H9 (cell line): ENCODE results near the gene YIPF3. TPM values are rescaled to one million over a fixed set of nuclear protein-coding genes. Genes with fewer than 3 reads are reported as not detected.

Experiments
- DNase-seq: peaks from one replicate; pipeline ENCODE4 v3.0.0-alpha.2; 2017
- H2AFZ ChIP-seq: one replicate; pipeline ENCODE4 v1.6.1; 2013; ENCODE audit warnings: mild to moderate bottlenecking, low read length, control low read depth, moderate library complexity
- H2AK5ac ChIP-seq: 2 replicates; pipeline ENCODE4 v1.6.1; 2013; ENCODE audit warnings: low read length, control low read depth, mixed read lengths; ENCODE audit not compliant: insufficient read length
- H2BK120ac ChIP-seq: one replicate; pipeline ENCODE4 v1.6.1; 2013; ENCODE audit warnings: low read depth, mild to moderate bottlenecking, low read length, control low read depth, inconsistent platforms; ENCODE audit not compliant: poor library complexity, severe bottlenecking
- H2BK12ac ChIP-seq: 2 replicates; pipeline ENCODE4 v1.6.1; 2013; ENCODE audit warnings: low read length, control low read depth, mixed read lengths, low read depth; ENCODE audit not compliant: insufficient read length
- H2BK15ac ChIP-seq: 2 replicates; pipeline ENCODE4 v1.6.1; 2013; ENCODE audit warnings: low read depth, low read length, control low read depth
- H2BK20ac ChIP-seq: one replicate; pipeline ENCODE4 v1.6.1; 2013; ENCODE audit warnings: low read depth, mild to moderate bottlenecking, low read length, control low read depth, inconsistent platforms; ENCODE audit not compliant: poor library complexity, severe bottlenecking
- H2BK5ac ChIP-seq: 2 replicates; pipeline ENCODE4 v1.6.1; 2013; ENCODE audit warnings: low read length, control low read depth, mixed read lengths; ENCODE audit not compliant: insufficient read length
- H3K14ac ChIP-seq: 2 replicates; pipeline ENCODE4 v1.6.1; 2013; ENCODE audit warnings: low read length, control low read depth; ENCODE audit not compliant: insufficient read depth
- H3K18ac ChIP-seq: 2 replicates; pipeline ENCODE4 v1.6.1; 2013; ENCODE audit warnings: low read depth, mild to moderate bottlenecking, mixed read lengths, low read length, control low read depth; ENCODE audit not compliant: insufficient read length
- H3K23ac ChIP-seq: 2 replicates; pipeline ENCODE4 v1.6.1; 2013; ENCODE audit warnings: low read length, control low read depth, mixed read lengths, low read depth; ENCODE audit not compliant: insufficient read length
- H3K23me2 ChIP-seq: 2 replicates; pipeline ENCODE4 v1.6.1; 2013; ENCODE audit warnings: low read depth, mild to moderate bottlenecking, mixed read lengths, low read length, control low read depth; ENCODE audit not compliant: insufficient read length, poor library complexity, severe bottlenecking
- H3K27ac ChIP-seq: 2 replicates; pipeline ENCODE4 v1.5.1; 2013; ENCODE audit warnings: low read length, control low read depth, mixed read lengths, low read depth; ENCODE audit not compliant: insufficient read length
- H3K27me3 ChIP-seq: 2 replicates; pipeline ENCODE4 v1.6.1; 2013; ENCODE audit warnings: low read length, control low read depth, inconsistent platforms; ENCODE audit not compliant: insufficient read depth
- H3K4ac ChIP-seq: 2 replicates; pipeline ENCODE4 v1.6.1; 2013; ENCODE audit warnings: low read depth, mild to moderate bottlenecking, control low read depth, inconsistent platforms, low read length, moderate library complexity
- H3K4me1 ChIP-seq: 2 replicates; pipeline ENCODE4 v1.6.1; 2013; ENCODE audit warnings: low read length, control low read depth, inconsistent platforms; ENCODE audit not compliant: insufficient read depth
- H3K4me2 ChIP-seq: 2 replicates; pipeline ENCODE4 v1.6.1; 2013; ENCODE audit warnings: low read length, control low read depth, mixed read lengths; ENCODE audit not compliant: insufficient read length, insufficient read depth
- H3K56ac ChIP-seq: 2 replicates; pipeline ENCODE4 v1.6.1; 2013; ENCODE audit warnings: low read depth, mild to moderate bottlenecking, mixed read lengths, low read length, control low read depth; ENCODE audit not compliant: insufficient read length
- H3K79me1 ChIP-seq: 2 replicates; pipeline ENCODE4 v1.6.1; 2013; ENCODE audit warnings: low read depth, mild to moderate bottlenecking, moderate library complexity, low read length, control low read depth, inconsistent platforms; ENCODE audit not compliant: insufficient read depth, poor library complexity, severe bottlenecking
- H3K79me2 ChIP-seq: 2 replicates; pipeline ENCODE4 v1.6.1; 2013; ENCODE audit warnings: low read length, control low read depth, inconsistent platforms; ENCODE audit not compliant: insufficient read depth
- H3K9ac ChIP-seq: 2 replicates; pipeline ENCODE4 v1.6.1; 2013; ENCODE audit warnings: low read length, control low read depth, mixed read lengths; ENCODE audit not compliant: insufficient read length; ENCODE audit errors: extremely low read depth
- H3K9me3 ChIP-seq: one replicate; pipeline ENCODE4 v1.6.1; 2013; ENCODE audit warnings: low read depth, low read length, inconsistent platforms; ENCODE audit not compliant: control insufficient read depth
- H3T11ph ChIP-seq: one replicate; pipeline ENCODE4 v1.6.1; 2013; ENCODE audit warnings: mild to moderate bottlenecking, low read length, control low read depth, inconsistent platforms
- H4K20me1 ChIP-seq: one replicate; pipeline ENCODE4 v1.6.1; 2013; ENCODE audit not compliant: control insufficient read depth, insufficient read length, insufficient read depth
- H4K5ac ChIP-seq: 2 replicates; pipeline ENCODE4 v1.6.1; 2013; ENCODE audit warnings: low read depth, mild to moderate bottlenecking, mixed read lengths, low read length, control low read depth; ENCODE audit not compliant: insufficient read length
- H4K8ac ChIP-seq: replicated peaks from 2 replicates; pipeline ENCODE4 v1.6.1; 2013; ENCODE audit warnings: low read length, control low read depth, mixed read lengths, low read depth; ENCODE audit not compliant: insufficient read length
- H4K91ac ChIP-seq: 2 replicates; pipeline ENCODE4 v1.6.1; 2013; ENCODE audit warnings: low read depth, mild to moderate bottlenecking, moderate library complexity, mixed read lengths, low read length, control low read depth; ENCODE audit not compliant: insufficient read length
- H3K27ac Mint-ChIP-seq, 3 experiments: 2 replicates in 2 of 3; 3 replicates in 1 of 3; pipeline ENCODE4 v1.8.0; 2020 to 2021; ENCODE audit warnings: mixed read lengths in 3 of 3, mild to moderate bottlenecking in 1 of 3, moderate library complexity in 1 of 3
- H3K27me3 Mint-ChIP-seq: 2 replicates; pipeline ENCODE4 v1.8.0; 2021; ENCODE audit warnings: low read depth, mild to moderate bottlenecking, moderate library complexity, mixed read lengths
- H3K36me3 Mint-ChIP-seq, 3 experiments: 2 replicates in 2 of 3; 3 replicates in 1 of 3; pipeline ENCODE4 v1.8.0; 2020 to 2021; ENCODE audit warnings: low read depth in 3 of 3, mixed read lengths in 3 of 3; ENCODE audit not compliant: insufficient read depth in 1 of 3
- H3K4me1 Mint-ChIP-seq, 2 experiments: 2 replicates each; pipeline ENCODE4 v1.8.0; 2020; ENCODE audit warnings: mixed read lengths in 2 of 2
- H3K4me3 Mint-ChIP-seq, 2 experiments: 2 replicates in 1 of 2; 3 replicates in 1 of 2; pipeline ENCODE4 v1.8.0; 2020 to 2021; ENCODE audit warnings: mild to moderate bottlenecking in 2 of 2, mixed read lengths in 2 of 2, moderate library complexity in 1 of 2
- H3K9me3 Mint-ChIP-seq, 2 experiments: 2 replicates in 1 of 2; 3 replicates in 1 of 2; pipeline ENCODE4 v1.8.0; 2020; ENCODE audit warnings: mild to moderate bottlenecking in 2 of 2, mixed read lengths in 2 of 2, moderate library complexity in 1 of 2
- CTCF ChIP-seq: fragments of 200-600 bp; sonication (generic); conservative IDR thresholded peaks from 3 replicates; pipeline ENCODE4 v1.8.0; 2021; ENCODE audit warnings: antibody characterized with exemption, mild to moderate bottlenecking
- WGBS: extraction: QIAGEN DNeasy Blood & Tissue Kit; methylation state at CpG from one replicate; pipeline ENCODE4 v1.1.7; 2013; ENCODE audit warnings: missing lambda C conversion rate, low lambda C conversion rate, mixed read lengths; ENCODE audit not compliant: insufficient read length; ENCODE audit errors: extremely low coverage; 5-methylcytosine and 5-hydroxymethylcytosine counted together
- total RNA-seq: library from RNA; stranded (reverse); gene quantifications from 2 replicates; pipeline ENCODE4 v1.2.1, GENCODE V29; 2021

The YIPF3 gene
- total RNA-seq, 1 experiment from 2014 or later: 84.5 TPM

DNA sequence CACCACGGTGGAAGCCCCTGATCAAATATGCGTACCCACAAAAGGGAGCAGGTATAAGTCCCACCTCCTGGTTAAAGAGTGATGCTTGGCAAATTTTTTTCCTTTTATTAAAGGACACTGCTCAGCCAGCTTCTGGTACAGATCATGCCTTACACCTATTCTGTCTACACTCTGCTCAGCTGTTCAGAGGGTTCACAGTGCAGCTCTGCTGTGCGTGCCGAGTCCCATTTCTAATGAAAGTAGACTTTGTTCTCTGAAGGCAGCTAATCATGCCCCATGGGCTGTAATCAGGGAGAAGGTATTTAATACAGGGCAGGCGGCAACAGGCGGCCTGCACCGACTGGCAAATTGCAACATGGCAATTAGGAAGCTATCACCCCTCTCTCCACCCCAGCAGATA lies 22.9 kb downstream of the YIPF3 start:
- TF ChIP-seq CTCF: no peak
- H3K36me3 Mint-ChIP-seq: peaks cover 2 to 17% (median 10%) of the 10 kb centered on the region in 3 experiments; a peak in 6 of 7 replicates
- H3K9ac ChIP-seq: no peak overlapping the region
- H2AFZ ChIP-seq: no peak overlapping the region
- peaks cover 6% of the 10 kb centered on the region; the same call in 1 of the 2 replicates for H3K4me1 ChIP-seq
- H3K23me2 ChIP-seq: no peaks in the 10 kb centered on the region
- no peak overlapping the region for H4K5ac ChIP-seq
- H2BK120ac ChIP-seq: no peak overlapping the region
- H3K9me3 ChIP-seq: no peaks in the 10 kb centered on the region
- H3K4ac ChIP-seq: no peak overlapping the region
- no peak overlapping the region for H3K4me2 ChIP-seq
- no peak overlapping the region for H3K23ac ChIP-seq
- H3K27ac Mint-ChIP-seq: peak overlapping the region in 1 of 3 experiments; percentile 80; a peak in 2 of 7 replicates
- no CpG with 5 or more reads among the region's 7 CpGs for WGBS
- H3K56ac ChIP-seq: no peak overlapping the region
- no peak overlapping the region for H3K18ac ChIP-seq
- no peak overlapping the region for H4K91ac ChIP-seq
- no peak overlapping the region for H2BK5ac ChIP-seq
- H3K79me2 ChIP-seq: no peaks in the 10 kb centered on the region; the same call in 1 of the 2 replicates
- peaks cover 7% of the 10 kb centered on the region for H3K79me1 ChIP-seq
- no peak overlapping the region for H2BK15ac ChIP-seq
- H4K20me1 ChIP-seq: peaks cover 2% of the 10 kb centered on the region
- no peak overlapping the region for H3K14ac ChIP-seq
- no peaks in the 10 kb centered on the region for H3K9me3 Mint-ChIP-seq
- H4K8ac ChIP-seq: no peak overlapping the region
- H2BK12ac ChIP-seq: no peak overlapping the region
- no peak overlapping the region for H2BK20ac ChIP-seq
- no peaks in the 10 kb centered on the region for H3K27me3 ChIP-seq
- no peak overlapping the region for H3T11ph ChIP-seq
- H3K27ac ChIP-seq: no peak overlapping the region
- no peak overlapping the region; a peak in 1 of 5 replicates for H3K4me3 Mint-ChIP-seq
- peaks cover 30 to 35% of the 10 kb centered on the region in 2 experiments for H3K4me1 Mint-ChIP-seq
- no peak for DNase-seq
- no peaks in the 10 kb centered on the region for H3K27me3 Mint-ChIP-seq
- no peak overlapping the region for H2AK5ac ChIP-seq
